Forelimb muscle (tissue), 1 donor: Measurements from ENCODE around the gene KRR1. TPM values are rescaled to one million over a fixed set of nuclear protein-coding genes. Genes with fewer than 3 reads are reported as not detected.
A peak's percentile ranks its signal among the peaks of the same experiment; 100 is the strongest.

Experiments used
- DNase-seq: peaks from one replicate; pipeline ENCODE4 v3.0.0-alpha.2; 2013; ENCODE audit warnings: low read depth
- polyA plus RNA-seq: library from polyadenylated mRNA; unstranded; fragments of 120-200 nt; gene quantifications from one replicate; pipeline ENCODE4 v1.2.1, GENCODE V29; 2013; ENCODE audit not compliant: insufficient read length

KRR1 gene
- polyA plus RNA-seq, result 54.4 TPM

GRCh38 chr12:75511116-75512048 lies at the start of gene KRR1:
TSS of gene KRR1 (minus strand) at chr12:75511609. CDS start at chr12:75511597, 12 bp downstream.
- DNase-seq, result peak; percentile 99

DNA sequence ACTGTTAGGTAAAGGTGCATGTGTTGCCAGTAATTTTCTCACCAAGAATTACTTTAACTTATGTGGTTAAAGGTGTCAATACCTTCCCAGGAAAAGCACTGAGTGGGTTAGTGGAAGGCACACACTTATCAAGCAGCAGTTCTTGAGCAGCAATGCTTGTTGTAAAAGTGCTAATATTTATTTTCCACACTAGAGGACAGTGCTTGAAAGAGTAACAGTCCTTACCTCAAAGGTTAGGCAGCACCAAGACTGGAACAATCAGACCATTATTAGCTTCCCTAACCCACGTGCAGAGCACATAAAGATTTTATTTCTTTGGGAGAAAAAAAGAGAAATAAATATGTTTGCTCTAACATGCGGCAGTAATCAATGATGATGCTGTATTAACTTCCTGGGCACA lies 48.8 kb upstream of the KRR1 start:
- DNase-seq, result no peak

- no peak for DNase-seq
Measured at GRCh38 chr12:75558287-75558686, 46.9 kb upstream of the KRR1 start.

GRCh38 chr12:75556311-75556899 lies 45.0 kb upstream of the KRR1 start:
- no peak for DNase-seq

DNA sequence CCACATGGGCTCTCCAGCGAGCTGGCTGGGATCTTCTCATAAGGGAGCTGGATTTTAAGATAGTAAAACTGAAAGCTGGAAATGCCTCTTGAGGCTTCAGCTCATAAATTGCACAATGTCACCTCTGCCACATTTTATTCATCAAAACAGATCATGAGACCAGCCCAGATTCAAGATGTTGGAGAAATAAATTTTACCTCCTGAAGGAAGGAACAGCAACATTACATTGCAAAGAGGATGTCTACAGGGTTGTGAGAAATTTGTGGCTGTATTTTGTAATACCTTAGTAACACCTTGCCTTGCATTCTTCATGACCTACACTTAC lies 43.1 kb upstream of the KRR1 start:
- DNase-seq, result no peak

GRCh38 chr12:75553836-75554555 lies 42.6 kb upstream of the KRR1 start:
- DNase-seq, result no peak

DNA sequence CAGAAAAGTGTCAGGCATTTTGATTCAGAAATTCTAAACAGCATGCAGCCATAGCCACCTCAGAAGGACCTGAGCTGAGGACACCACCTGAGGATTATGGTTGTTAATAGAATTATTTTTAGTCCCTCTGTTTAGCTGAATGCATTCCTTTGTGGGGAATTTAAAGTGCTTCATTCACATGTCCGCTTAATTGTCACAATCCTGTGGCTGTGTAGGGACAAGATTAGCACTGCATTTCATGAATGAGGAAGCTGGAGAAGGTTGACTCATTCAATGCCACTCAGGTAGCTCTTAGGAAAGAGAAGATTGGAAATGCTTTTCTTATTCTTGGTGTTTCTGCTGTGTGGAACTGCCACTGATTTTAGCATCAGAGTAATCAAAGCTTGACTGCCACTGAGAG lies 42.0 kb upstream of the KRR1 start:
- no peak for DNase-seq

GRCh38 chr12:75551477-75551876 lies 40.1 kb upstream of the KRR1 start:
- DNase-seq, result no peak

GRCh38 chr12:75550401-75551240 lies 39.2 kb upstream of the KRR1 start:
- DNase-seq, result no peak

GRCh38 chr12:75549989-75550388 lies 38.6 kb upstream of the KRR1 start:
- DNase-seq, result no peak

DNA sequence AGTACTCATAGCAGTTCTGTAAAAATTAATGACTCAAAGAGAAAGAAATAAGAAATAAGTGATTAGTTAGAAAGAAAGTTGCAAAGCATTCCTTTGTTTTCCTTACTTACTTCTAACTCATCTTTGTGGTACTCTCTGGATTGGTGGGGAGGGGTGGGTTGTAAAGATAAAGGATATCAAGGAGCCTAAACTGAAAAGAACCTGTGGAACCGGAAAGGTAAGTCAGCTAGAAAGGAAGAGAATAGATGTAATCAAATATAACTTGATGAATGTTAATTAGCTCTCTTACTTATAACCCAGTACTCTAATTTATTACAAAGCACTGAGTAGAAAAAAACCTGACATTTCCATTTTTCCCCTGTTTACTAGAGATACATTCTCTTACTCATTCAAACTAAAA lies 37.5 kb upstream of the KRR1 start:
- DNase-seq, result no peak

DNA sequence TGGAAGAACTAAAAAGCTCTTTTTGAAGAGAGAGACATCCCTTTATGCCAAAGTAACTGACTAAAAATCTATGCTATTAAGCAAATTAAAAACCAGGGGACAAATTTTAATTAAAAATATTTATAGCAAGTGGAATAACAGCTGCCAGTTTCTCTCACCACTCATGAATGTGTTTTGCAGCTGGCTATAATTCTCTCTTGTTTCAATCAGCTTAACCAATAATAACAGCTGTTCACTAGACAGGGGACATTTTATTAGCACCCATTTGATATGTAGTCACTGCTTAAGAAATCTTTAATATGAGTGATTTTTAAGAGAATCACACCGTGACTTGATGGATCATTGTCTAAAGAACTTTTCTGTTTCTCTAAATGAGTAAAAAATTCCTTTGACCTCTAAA lies 34.2 kb upstream of the KRR1 start:
- no peak for DNase-seq

- DNase-seq, result no peak
Measured at GRCh38 chr12:75543529-75543928, 32.1 kb upstream of the KRR1 start.

DNA sequence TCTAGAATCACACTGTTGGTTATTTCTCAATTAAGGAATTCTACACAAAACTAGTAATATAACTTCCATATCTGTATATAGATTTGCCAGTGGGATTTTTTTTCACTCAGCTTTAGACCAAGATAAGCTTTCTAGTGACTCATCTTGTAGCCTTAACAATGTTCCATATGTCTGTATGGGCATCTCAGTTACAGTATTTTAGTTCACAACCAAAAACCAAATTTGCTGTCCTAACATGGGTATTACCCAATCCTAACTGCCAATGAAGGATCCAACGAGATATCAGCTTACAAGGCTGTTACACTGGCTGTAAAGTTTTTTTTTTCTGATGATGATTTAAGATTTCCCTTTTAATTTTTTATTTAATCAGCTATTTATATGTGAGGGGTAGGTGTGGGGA lies 31.5 kb upstream of the KRR1 start:
- DNase-seq, result no peak

DNA sequence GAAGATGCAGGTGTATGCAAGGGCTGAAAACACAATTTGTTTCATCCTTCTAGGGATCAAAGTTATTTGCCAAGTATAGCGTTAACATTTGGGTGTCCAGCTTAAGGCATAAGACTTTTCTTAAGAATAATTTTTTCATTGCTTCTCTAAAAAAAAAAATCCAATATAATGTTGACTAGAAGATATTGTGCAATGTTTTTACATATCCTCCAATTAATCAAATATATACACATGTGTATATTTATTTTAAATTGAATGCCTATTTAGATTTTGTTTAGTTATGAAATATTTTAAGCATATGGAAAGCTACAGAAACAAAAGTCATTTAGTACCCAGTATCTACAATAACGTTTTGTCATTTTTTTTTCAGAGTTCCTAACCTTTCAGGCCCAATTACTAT lies 28.5 kb upstream of the KRR1 start:
- no peak for DNase-seq

- no peak for DNase-seq
Measured at GRCh38 chr12:75533239-75533638, 21.8 kb upstream of the KRR1 start.

GRCh38 chr12:75529826-75530225 lies 18.4 kb upstream of the KRR1 start:
- no peak for DNase-seq

DNA sequence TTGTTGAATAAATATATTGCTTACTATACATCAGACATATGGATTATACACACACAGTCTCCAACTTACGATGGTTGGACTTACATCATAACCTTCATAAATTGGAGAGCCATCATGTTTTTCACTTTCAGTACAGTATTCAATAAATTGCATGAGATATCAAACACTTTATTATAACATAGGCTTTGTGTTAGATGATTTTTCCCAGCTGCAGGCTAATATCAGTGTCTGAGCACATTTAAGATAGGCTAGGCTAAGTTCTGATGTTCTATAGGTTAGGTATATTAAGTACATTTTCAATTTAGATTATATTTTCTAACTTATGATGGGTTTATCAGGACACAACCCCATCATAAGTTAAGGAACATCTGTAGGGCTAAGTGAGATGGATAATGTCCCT lies 17.9 kb upstream of the KRR1 start:
- DNase-seq, result no peak

DNA sequence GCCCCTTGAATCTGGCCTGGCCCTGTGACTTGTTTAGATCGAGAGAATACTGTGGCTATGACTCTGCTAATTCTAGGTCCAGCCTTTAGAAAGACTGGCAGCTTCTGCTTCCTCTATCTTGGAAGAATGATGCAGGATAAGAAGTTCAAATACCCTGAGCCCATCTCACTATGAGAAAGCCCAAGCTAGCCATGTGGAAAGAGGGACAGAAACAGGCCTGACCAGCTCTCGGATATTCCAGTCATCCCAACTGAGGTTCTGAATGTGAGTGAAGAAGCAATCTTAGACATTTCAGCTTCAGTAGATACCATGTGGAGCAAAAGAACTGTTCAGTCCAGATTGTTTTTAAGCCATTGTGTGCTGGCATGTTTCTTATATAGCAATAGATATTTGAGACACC lies 17.3 kb upstream of the KRR1 start:
- DNase-seq, result no peak

DNA sequence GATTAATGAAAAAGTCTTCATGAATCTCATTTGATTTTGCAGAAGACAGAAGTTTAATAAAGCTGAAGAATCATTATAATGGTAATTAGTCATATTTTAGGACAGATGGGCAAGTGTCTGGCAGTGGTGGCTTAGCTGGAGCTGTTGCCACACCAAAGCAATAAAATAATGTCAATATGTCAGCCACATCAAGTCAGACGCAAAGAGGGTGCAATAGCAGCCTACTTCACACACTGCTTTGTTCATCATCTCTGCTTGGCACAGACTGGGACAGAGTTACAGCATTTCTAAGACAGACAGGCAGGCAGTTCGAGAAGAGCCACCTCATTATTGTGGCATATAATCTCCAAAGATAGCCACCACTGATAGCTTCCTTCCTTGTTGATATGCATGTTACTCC lies 16.9 kb upstream of the KRR1 start:
- no peak for DNase-seq

- DNase-seq, result no peak
Measured at GRCh38 chr12:75526655-75527511, 15.5 kb upstream of the KRR1 start.
